Spinal cord (tissue), 10 donors: ENCODE results near the gene CLIC1. TPM values are rescaled to one million over a fixed set of nuclear protein-coding genes. Genes with fewer than 3 reads are reported as not detected.
A peak's percentile ranks its signal among the peaks of the same experiment; 100 is the strongest.

ENCODE experiments used
- DNase-seq, 6 donors: peaks; one replicate each; pipeline versions ENCODE4 v3.0.0 to v3.0.0-alpha.2; 2013 to 2015; ENCODE audit warnings: low spot score in 6 of 6, low read depth in 4 of 6
- H3K27ac ChIP-seq: one replicate; pipeline ENCODE4 v1.5.1; 2013; ENCODE audit warnings: low read depth, low read length, control low read depth
- H3K27me3 ChIP-seq: one replicate; pipeline ENCODE4 v1.6.1; 2013; ENCODE audit warnings: low read length; ENCODE audit not compliant: control insufficient read depth, insufficient read depth
- H3K36me3 ChIP-seq: one replicate; pipeline ENCODE4 v1.6.1; 2013; ENCODE audit warnings: low read length; ENCODE audit not compliant: control insufficient read depth, insufficient read depth
- H3K4me1 ChIP-seq: one replicate; pipeline ENCODE4 v1.6.1; 2013; ENCODE audit warnings: low read length; ENCODE audit not compliant: control insufficient read depth, insufficient read depth
- H3K4me3 ChIP-seq: one replicate; pipeline ENCODE4 v1.5.1; 2013; ENCODE audit warnings: low read depth, low read length, control low read depth
- H3K9me3 ChIP-seq: one replicate; pipeline ENCODE4 v1.6.1; 2013; ENCODE audit warnings: low read length; ENCODE audit not compliant: control insufficient read depth, insufficient read depth
- WGBS: methylation state at CpG from one replicate; pipeline ENCODE4 v1.1.5; 2013; ENCODE audit warnings: missing lambda C conversion rate; ENCODE audit not compliant: insufficient coverage; 5-methylcytosine and 5-hydroxymethylcytosine counted together
- polyA plus RNA-seq, 2 donors: library from polyadenylated mRNA; unstranded; fragments of 120-200 nt; gene quantifications; one replicate each; pipeline ENCODE4 v1.2.1, GENCODE V29; 2013; ENCODE audit not compliant: insufficient read length in 2 of 2
- total RNA-seq, 2 donors: library from RNA; depleted of rRNA in 1 of 2; stranded (reverse); fragments of 120-200 nt in 1 of 2; fragments of >200 nt in 1 of 2; gene quantifications; one replicate each; pipeline versions ENCODE4 v1.2.3 to v1.2.4, GENCODE V29; 2013 to 2014
- donor health status: healthy.

The CLIC1 gene
- total and polyA plus RNA-seq, 4 donors, result 73.5 to 322 (median 91.7) TPM

DNA sequence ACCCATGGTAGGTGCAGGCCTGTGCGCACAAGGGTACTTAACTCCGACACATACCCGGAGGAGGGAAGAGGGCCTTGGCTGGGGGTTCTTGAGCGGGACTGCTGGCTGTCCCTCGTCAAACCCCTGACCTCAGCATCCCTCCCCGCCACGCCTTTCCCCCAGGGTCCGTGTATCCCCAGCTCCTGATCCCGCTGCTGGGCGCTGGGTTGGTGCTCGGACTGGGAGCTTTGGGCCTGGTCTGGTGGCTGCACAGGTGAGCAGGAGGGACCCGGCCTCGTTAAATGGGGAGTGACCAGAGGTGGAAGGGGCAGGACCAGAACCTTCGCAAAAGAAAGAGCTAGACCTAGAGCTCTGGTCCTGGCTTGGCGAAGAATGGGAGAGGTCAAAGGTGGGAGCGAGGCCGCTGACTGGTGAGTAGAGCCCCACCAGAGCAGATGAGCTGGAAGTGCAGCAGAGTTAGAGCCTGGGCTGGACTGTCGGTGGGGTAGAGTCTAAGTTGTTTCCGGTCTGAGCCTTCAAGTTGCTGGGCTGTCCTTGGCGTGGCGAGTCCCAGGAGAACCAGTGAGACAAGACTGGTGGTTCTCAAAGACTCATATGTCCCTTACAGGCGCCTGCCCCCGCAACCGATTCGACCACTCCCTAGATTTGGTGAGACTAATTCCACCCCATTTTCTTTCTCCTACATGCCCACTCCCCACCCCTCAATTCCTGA is 12.2 kb downstream of the CLIC1 start:
- no peak for DNase-seq
- WGBS, result 93% methylated on average over 20 of the region's 25 CpGs
- no peak overlapping the region for H3K4me3 ChIP-seq

DNA sequence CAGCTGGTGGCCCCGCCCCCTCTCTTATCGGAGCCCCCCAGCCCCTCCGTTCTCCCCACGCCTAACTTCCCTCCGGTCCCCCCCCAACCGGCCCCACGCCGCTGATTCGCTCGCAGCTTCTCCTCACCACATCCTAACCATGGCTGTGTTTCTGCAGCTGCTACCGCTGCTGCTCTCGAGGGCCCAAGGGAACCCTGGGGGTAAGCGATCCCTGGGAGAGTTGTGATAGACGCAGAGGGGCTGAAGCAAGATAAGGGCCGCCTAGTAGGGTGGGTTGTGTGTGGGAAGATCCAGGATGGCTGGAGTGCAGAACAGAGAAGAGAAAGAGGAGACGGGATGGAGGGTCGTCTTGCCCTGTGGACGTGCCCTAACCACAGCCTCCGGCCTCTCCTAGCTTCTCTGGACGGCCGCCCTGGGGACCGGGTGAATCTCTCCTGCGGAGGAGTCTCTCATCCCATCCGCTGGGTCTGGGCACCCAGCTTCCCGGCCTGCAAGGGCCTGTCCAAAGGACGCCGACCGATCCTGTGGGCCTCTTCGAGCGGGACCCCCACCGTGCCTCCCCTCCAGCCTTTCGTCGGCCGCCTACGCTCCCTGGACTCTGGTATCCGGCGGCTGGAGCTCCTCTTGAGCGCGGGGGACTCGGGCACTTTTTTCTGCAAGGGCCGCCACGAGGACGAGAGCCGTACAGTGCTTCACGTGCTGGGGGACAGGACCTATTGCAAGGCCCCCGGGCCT is 12.9 kb downstream of the CLIC1 start, which contains the start of gene MPIG6B:
MPIG6B (plus strand) TSS at position 129 of the 735 bp plus-strand sequence; CDS start at position 140, 11 bp downstream.
- Histone ChIP-seq H3K4me3 (no peak within 1 kb of the TSS), H3K4me1 (peaks cover 8% of the 10 kb centered on the region), H3K9me3 (no peaks in the 10 kb centered on the region), H3K27me3 (no peaks in the 10 kb centered on the region), H3K36me3 (peaks cover 50% of the 10 kb centered on the region), H3K27ac (no peak within 1 kb of the TSS)
- 78% methylated on average over 35 of the region's 46 CpGs for WGBS
- no peak for DNase-seq

More for the DNA sequence above, 12.2 kb downstream of the CLIC1 start:
- no peaks in the 10 kb centered on the region for H3K27me3 ChIP-seq
- peaks cover 15% of the 10 kb centered on the region for H3K4me1 ChIP-seq
- peaks cover 55% of the 10 kb centered on the region for H3K36me3 ChIP-seq
- no peak overlapping the region for H3K27ac ChIP-seq
- H3K9me3 ChIP-seq, result no peaks in the 10 kb centered on the region

DNA sequence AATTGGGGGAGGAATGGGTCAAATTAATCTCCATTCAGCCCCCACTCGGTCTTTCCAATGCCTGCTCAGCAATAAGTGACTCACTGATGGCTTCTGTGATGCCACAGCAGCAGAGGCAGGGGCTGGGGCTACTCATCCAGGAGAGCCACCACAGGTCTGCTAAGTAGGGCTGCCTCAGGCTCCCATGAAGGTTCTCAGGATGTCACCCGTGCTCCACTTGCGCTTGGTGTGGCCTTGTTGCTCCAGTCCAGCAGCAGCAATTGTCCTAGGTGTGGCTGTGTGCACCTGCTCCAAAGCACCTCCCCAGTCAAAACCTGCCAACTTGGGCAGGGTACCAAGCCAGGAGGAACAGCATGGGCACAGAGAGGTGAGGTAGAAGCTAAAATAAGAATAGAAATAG is 14.2 kb downstream of the CLIC1 start:
- DNase-seq, result no peak
- Histone ChIP-seq H3K36me3 (peaks cover 38% of the 10 kb centered on the region), H3K9me3 (no peaks in the 10 kb centered on the region), H3K27ac (no peak overlapping the region), H3K4me1 (peaks cover 3% of the 10 kb centered on the region), H3K4me3 (no peak overlapping the region), H3K27me3 (no peaks in the 10 kb centered on the region)
- 88% methylated on average over 3 of the region's 3 CpGs for WGBS

DNA sequence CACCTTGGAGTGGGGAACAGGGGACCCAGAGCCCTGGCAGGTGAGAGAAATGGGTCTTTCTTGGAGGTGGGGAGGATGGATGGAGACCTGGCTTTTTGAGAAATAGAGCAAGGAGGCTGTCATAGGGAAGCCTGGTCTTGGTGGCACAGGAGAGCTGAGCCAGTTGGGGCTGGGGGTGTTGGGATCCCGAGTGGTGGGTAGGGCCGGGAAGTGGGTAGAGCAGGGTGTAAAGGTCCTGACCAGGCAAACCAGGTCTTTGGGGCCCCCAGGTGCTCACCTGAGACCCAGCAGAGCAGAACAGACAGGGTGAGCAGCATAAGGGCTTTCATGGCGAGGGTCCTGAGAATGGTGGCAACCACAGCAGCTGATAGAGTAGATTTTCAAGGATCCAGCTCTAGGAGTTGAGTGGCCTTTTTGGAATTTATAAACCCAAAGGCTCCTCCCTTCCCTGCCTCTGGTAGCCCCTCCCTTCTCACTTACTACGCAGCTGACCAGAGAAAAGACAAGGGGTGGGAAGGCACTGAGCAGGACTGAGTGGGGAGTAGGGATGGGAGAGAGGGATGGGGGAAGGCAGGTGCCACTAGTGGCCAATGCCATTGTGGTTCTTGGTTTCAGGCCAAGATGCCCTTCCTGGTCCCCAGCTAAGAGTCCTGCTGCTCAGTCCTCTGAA is 14.8 kb downstream of the CLIC1 start, which contains the start of gene LY6G6C:
LY6G6C (minus strand) TSS at position 396 of the 670 bp plus-strand sequence; CDS start at position 329, 67 bp downstream.
- H3K27me3 ChIP-seq, result no peaks in the 10 kb centered on the region
- 96% methylated on average over 3 of the region's 4 CpGs for WGBS
- no peak within 1 kb of the TSS for H3K4me3 ChIP-seq
- no peak for DNase-seq
- H3K9me3 ChIP-seq, result no peaks in the 10 kb centered on the region
- H3K36me3 ChIP-seq, result peaks cover 32% of the 10 kb centered on the region
- H3K4me1 ChIP-seq, result peaks cover 3% of the 10 kb centered on the region
- H3K27ac ChIP-seq, result no peak within 1 kb of the TSS

DNA sequence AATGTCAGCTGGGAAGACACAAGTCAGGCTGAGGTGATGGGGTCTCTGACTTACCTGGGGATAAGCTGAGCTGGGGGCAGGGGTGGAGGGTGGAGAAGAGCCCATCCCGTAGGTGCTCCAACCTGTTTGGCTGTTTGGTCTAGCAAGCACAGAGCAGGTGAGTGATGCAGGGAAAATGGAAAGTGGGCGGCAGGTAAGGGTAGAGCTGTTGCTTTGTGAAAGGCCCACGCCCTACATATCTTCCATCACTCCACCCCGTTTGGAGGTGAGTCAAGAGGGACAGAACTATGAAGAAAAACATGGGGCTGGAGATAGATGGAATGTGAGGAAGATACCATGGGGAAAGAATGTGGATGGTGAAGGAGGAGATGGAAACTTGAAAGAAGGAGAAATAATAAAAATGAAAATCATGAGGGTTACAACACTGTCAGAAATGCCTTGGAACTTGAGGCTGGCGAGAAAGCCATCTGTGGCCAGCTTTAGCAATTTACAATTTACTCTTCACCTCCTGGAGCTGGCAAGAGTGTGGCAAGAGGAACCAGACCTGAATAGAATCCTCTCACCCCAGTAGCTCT is 16.0 kb downstream of the CLIC1 start:
- no peaks in the 10 kb centered on the region for H3K9me3 ChIP-seq
- no peak overlapping the region for H3K27ac ChIP-seq
- H3K36me3 ChIP-seq, result peaks cover 21% of the 10 kb centered on the region
- H3K4me1 ChIP-seq, result peaks cover 8% of the 10 kb centered on the region
- H3K27me3 ChIP-seq, result no peaks in the 10 kb centered on the region
- 94% methylated on average over 4 of the region's 5 CpGs for WGBS
- DNase-seq, result no peak
- H3K4me3 ChIP-seq, result no peak overlapping the region

DNA sequence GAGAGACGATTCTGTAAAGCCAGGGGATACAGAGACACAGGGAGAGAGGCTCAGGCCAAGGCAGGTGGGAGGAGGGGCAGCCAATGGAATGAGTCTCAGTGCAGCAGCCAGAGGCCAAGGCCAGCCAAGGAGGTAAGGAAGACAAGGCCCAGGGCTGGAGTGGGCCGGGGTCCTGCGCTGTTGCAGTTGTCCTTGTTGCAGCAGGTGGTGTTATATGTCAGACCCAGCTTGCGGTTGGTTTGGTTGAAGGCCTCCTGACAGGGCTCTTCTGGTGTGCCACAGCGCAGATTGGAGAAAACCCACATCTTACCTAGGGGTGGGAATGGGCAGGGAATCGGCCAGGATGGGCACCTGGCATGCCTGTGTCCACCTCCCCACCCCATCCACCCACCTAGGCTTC is 17.3 kb downstream of the CLIC1 start:
- no peak overlapping the region for H3K27ac ChIP-seq
- no peaks in the 10 kb centered on the region for H3K27me3 ChIP-seq
- DNase-seq, result no peak
- WGBS, result 89% methylated on average over 5 of the region's 6 CpGs
- peaks cover 9% of the 10 kb centered on the region for H3K36me3 ChIP-seq
- no peaks in the 10 kb centered on the region for H3K9me3 ChIP-seq
- no peak overlapping the region for H3K4me3 ChIP-seq
- H3K4me1 ChIP-seq, result peaks cover 17% of the 10 kb centered on the region

DNA sequence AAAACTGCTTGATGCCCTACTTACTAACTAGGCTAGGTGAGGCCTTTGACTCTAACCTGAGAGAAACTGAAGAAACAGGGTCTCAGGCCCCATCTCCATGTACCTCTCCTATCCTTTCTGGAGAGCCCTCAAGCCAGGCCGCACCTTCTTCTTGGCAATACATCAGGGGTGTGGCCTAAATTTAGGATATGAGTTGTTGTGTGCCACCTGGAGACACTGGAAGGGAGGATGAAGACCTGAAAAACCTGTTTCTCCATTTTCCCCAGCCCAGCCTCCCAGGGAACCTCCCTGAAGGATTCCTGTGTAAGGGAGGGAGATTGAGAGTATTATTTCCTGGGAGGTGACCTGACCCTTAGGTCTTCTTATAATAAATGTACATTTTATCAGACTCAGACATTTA is 18.1 kb downstream of the CLIC1 start:
- H3K9me3 ChIP-seq, result no peaks in the 10 kb centered on the region
- H3K4me1 ChIP-seq, result peaks cover 23% of the 10 kb centered on the region
- H3K4me3 ChIP-seq, result no peak overlapping the region
- no peak for DNase-seq
- H3K36me3 ChIP-seq, result peaks cover 2% of the 10 kb centered on the region
- no peaks in the 10 kb centered on the region for H3K27me3 ChIP-seq
- H3K27ac ChIP-seq, result no peak overlapping the region
- no CpG with 5 or more reads among the region's 1 CpG for WGBS

DNA sequence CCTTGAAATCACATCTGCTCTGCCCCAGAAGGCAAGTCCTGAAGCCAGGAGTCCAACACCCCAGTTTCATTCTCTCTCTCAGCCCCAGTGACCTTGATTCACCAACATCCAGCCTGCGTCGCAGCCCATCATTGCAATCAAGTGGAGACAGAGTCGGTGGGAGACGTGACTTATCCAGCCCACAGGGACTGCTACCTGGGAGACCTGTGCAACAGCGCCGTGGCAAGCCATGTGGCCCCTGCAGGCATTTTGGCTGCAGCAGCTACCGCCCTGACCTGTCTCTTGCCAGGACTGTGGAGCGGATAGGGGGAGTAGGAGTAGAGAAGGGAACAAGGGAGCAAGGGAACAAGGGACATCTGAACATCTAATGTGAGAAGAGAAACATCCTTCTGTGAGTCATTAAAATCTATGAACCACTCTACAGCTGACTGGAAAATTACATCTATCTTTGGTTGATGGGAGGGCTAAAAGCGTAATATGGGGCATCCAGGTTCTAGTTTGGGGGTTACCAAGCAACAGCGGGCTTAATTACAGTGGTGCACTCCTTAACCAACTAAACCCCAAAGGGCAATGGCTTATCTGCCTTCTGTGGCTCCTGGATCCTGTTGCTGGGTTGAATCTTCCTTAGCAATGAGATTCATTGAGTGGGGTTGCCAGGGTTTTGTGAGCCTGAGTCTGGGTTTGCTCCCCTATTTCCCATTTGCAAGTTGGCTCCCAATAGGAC is 18.7 kb downstream of the CLIC1 start:
- 44% methylated on average over 8 of the region's 10 CpGs for WGBS
- no peak overlapping the region for H3K27ac ChIP-seq
- H3K4me1 ChIP-seq, result peaks cover 23% of the 10 kb centered on the region
- H3K27me3 ChIP-seq, result no peaks in the 10 kb centered on the region
- peak in 1 of 6 donors; percentile 42 for DNase-seq
- H3K36me3 ChIP-seq, result no peaks in the 10 kb centered on the region
- no peaks in the 10 kb centered on the region for H3K9me3 ChIP-seq
- H3K4me3 ChIP-seq, result no peak overlapping the region
